NCI-H524 (cell line): ENCODE results near the gene ARID3A.

ENCODE experiments used
- DNase-seq, 2 experiments: peaks; one replicate each; lab custom pipeline; 2025; lab: John Stamatoyannopoulos, UW

ARID3A gene

DNA sequence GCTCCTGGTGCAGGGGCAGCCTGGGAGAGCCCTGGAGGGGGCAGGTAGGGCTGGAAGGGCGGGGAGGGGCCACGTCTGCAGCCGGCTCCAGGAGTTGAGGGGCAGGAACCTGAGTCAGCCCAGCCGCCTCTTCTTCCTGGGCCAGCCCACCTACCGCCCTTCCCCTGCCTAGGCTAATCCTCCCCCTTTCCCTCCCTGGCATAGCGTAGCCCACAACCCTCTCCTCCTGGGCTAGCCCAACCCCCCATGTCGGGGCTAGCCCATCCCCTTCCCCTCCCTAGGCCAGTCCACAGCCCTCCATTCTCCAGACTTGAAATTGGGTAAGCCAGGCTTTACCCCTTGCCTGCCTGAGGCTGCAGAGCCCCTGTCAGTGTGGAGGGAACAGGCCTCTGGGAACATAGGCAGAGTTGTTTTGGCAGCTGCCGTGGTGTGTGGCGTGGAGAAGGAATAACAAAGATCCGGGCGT lies 37.7 kb downstream of the ARID3A start:
- no peak for DNase-seq

DNA sequence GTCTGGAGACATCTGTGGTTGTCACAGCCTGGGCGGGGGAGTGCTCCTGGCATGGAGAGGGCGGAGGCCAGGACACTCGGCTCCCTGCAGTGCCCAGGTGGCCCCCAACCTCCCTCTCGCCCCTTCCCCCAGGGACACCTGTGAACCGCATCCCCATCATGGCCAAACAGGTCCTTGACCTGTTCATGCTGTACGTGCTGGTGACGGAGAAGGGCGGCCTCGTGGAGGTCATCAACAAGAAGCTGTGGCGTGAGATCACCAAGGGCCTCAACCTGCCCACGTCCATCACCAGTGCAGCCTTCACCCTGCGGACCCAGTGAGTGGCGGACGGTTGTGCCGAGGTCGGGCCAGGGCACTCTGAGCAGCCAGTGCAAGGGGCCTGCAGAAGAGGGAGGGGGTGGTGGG lies 38.3 kb downstream of the ARID3A start:
- no peak for DNase-seq

DNA sequence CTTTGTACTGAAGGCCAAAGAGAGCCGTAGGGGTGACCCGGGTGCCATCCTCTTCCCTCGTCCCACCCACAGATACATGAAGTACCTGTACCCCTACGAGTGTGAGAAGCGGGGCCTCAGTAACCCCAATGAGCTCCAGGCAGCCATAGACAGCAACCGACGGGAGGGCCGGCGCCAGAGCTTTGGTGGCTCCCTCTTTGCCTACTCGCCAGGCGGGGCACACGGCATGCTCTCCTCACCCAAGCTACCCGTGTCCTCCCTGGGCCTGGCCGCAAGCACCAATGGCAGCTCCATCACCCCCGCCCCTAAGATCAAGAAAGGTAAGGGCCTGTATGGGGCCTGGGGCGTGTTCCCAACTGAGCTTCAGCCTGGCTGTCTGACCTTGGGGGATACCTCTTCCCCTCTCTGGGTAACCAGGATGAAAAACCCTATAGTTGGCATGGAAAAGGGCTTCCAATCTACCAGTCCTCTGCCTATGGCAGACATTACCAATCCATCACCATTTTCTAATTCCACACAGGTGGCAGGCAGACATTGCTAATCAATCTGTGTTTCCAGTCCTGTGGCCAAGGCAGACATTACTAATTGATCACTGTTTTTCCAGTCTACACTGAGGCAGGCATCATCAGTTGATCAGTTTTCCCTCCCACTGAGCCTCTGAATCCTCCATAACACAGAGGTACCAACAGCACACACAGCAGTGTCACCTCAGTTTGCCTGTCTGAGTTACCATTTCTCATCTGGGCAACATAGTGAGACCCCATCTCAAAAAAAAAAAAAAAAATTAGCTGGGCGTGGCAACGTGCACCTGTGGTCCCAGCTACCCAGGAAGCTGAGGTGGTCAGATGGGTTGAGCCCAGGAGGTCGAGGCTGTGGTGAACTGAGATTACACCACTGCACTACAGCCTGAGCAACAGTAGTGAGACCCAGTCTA lies 39.2 kb downstream of the ARID3A start:
- DNase-seq = no peak

DNA sequence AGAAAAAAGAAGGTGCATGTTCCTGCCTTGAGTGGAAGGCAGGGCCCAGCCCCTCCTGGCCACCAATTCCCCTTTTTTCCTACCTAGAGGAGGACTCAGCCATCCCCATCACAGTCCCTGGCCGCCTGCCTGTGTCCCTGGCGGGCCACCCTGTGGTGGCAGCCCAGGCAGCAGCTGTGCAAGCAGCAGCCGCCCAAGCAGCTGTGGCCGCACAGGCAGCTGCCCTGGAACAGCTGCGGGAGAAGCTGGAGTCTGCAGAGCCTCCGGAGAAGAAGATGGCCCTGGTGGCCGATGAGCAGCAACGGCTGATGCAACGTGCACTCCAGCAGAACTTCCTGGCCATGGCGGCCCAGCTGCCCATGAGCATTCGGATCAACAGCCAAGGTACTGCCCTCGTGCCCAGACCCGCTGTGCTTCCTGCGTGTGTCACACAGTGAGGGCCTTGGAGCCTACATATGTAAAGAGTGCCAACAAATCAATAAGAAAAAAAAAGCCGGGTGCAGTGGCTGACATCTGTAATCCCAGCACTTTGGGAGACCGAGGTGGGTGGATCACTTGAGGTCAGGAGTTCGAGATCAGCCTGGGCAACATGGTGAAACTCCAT lies 40.8 kb downstream of the ARID3A start:
- no peak for DNase-seq

DNA sequence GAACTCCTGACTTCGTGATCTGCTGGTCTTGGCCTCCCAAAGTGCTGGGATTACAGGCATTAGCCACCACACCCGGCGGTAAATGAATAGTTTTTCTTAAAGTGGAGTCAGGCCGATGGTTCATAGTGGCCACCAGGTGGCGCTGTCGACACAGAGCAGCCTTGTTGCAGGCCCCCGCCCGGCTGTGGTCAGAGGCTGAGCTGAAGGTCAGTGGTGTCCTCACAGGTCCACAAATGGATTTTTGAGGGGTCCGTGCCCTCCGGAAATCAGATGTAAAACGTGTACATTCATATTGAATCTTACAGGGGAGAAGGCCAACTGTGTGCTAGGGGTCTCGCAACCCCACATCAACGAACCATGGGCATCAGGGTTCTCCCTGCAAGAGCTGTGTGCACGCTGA lies 44.9 kb downstream of the ARID3A start:
- DNase-seq = no peak

DNA sequence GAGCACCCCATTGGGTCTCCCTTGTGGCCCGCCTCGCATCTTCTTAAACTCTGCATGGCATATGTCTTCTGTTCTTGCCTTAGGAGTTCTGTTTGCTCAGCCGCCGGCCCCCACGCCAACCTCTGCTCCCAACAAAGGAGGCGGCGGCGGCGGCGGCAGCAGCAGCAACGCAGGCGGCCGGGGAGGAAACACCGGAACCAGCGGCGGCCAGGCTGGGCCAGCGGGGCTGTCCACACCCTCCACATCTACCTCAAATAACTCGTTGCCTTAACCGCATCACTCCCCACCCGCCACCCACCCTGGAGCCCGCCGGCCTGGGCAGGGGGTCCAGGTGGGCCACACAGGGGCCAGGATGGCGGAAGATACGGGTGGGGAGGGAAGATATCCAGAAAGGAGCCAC lies 46.0 kb downstream of the ARID3A start:
- DNase-seq = no peak

DNA sequence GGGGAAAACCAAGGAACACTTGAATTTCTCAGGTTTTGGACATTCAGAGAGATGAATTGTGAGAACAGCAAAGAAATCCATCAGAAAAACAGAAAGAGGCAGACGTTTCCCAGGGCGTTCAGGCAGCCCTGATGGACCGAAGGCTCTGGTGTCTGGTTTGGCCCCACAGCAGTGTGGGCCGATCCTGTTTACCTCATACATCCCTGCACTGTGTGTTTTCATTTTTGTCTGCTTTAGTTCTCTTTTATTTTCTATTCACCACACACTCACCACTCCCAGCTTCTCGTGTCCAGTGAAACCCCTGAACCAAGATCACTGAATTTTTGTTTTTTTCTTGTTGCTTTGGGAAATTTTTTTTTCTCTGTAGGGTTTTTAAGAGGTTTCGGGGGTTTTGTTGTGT lies 46.4 kb downstream of the ARID3A start:
- DNase-seq = no peak

DNA sequence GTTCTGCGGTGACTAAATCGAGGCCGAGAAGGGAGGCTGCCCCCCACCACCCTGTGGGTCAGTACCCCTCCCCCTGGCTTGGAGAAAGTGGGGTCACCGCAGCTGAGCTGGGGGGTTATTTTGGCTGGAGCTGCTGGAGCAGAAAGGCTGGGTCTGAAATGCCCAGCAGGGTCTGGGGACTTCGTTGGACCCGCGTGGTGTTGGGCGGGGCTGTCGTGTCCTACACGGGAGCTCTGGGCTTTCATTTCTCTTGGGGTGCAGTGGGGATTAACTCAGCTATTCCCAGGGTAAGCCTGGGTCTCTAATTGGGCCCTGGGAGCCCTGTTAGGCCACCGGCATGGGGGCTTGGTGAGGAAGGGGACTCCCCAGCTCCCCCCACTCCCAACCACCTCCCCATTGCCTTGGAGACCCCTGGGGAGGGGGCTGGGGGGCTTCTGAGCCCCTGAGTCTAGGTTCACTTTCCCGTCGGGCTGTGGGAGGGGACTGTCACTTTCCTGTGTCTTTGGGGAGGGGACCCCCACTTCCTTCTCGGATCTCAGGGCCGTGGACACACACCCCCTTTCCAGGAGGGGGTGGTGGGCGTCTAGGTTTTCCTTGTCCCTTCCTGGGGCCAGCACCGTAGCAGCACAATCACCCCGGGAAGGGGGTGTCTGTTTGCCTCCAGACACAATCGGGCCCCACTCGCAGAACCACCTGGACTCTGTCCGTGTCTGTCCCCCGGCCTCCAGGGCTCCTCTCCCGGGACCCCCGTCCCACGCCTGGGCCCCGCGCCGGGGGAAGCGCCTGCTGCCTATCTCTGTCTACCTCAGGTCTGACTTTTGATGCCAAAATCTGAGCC lies 48.1 kb downstream of the ARID3A start:
- DNase-seq = no peak

DNA sequence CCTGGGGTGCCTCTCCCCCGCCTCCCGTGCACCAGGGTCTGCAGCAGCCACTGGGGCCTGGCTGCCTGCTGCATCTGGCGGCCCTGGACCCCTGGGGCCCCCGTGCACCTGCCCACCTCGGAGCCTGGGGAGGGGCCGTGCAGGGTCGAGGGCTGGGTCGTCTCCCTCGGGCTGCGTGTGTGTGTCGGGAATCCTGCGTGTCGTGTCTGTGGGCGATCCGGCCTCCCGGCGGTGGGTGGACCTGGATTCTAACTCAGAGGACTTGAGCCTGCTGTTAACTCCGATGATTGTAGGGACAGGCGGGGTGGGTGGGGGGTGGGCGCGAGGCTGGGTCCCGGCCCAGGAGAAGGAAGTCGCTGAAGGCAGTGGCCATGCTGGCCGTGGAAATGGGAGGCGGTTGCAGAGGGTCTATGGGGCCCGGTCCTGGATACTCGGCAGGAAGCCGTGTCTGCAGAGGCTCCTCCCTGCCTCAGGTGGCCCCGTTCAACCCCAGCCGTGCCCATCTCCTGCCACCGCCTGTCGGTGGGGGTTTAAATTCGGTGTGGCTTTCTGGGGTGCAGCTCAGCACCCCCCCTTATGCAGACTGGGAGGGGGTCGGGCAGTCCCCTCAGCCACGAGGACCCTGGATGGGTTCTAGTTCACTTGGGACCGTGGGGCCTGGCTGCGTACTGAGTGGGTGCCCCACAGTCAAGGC lies 48.9 kb downstream of the ARID3A start:
- no peak for DNase-seq

DNA sequence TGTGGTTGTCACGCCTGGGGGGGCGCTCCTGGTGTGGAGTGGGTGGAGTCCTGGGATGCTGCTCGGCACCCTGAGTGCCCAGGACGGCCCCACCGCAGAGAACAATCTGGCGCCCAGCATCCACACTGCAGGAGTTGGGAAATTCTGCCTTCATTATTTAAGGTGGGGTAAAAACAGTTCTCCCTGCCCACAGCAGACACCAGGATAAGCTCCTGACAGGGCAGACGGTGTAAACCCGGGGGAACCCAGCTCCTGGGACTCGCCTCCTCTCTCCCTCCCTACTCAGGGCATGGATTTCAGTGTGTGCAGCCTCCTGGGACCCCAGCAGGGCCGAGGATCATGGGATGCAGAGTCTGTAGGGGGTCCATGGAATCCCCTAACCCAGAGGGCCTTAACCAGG lies 50.6 kb downstream of the ARID3A start:
- DNase-seq = no peak

DNA sequence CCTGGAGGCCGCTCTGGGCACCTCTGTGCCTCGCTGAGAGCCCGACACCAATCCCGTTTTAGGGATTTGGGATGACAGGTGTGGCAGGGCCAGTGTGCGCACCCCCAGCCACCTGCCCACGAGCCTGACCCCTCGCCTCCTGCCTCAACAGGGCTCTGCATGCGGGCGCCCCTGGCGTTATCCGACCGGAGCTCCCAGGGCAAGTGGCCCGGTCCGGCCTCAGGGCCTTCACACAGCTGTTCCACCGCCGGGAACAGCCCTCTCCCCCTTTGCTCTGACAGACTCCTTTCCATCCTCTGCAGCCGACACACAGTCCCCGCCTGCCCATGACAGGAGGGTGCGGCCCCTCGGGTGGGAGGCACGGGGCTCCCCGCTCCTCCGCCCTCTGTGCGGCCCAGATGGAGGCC lies 51.2 kb downstream of the ARID3A start:
- DNase-seq = no peak

DNA sequence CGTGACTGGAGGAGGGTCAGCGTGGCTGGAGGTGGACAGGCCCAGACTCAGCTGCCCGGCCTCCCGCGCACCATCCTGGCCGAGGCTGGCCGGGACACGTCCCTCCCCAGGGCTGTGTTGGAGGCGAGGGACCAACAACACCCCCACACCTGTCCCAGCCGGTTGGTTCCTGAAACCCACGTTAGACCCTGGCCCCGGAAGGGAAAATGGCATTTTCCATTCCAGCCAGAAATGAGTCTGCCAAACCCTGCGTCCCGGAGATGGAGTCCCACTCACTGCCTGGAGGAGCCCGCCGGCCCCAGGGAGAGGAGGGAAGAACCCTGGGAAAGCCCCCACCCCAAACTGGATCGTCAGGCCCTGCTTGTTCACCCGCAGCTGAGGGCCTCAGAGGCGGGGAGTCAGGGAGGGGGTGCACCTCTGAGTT lies 53.5 kb downstream of the ARID3A start:
- DNase-seq = no peak

DNA sequence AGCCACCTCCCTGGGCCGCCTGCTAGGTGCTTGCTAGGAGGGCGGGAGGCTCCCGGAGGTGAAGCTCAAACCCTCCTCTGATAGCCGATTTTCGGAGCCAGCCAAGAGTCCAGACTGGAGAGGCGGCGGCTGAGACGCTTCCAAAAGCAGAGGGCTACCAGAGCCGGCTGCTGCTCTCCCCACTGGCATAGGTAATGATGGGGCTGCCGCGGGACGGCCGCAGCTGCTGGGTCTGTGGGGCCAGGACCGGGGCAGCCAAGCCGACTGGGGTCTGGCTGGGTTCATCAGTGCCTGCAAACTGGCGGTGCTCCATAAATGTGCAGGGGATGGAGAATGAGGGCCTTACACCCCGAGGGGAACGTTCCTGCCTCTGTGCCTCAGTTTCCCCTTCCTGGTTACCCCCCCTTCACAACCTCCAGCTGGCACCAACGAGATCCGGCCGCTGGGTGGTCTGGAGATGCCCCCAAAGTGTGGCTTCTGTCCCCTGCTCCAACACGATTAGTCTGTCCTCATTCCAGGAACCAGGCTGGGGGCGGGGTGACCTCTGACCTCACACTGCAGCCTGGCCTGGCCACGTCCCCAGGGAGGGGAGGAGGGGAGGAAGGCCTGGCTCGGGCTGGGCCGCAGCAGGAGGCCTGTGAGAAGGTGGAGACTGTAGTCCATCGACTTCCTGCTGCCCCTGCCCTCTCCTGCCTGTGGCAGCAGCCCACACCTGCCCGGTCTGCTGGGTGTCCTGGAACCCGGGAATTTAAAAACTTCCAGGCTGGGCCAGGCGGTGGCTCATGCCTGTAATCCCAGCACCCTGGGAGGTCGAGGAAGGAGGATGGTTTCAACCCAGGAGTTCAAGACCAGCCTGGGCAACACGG lies 54.5 kb downstream of the ARID3A start:
- no peak for DNase-seq

DNA sequence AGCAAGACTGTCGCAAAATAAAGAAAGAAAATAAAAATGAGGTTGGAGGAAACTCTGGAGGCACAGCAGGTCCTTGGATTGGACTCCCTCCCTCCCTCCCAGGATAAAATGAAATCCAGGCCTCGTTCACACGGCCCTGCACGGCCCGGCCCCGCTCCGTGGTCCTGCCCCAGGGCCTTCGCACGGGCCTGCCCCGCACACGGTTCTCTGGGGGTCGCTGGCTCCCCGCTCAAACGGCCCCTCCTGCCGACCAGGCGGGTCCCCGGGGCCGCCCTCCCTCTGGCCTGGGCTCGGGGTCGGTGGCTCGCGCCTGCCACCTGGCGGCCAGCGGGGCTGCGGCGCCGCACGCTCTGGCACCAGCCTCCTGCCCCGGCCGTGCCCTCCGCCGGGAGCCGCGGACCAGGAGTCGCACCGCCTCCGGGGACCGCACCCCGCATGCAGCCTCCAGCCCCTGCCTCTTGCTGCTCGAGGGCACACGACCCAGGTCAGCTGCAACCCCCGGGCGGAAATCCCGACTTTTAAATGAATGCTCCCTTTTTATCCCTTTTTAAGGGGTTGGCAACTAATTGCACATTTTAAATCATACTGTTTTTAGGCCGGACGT lies 56.8 kb downstream of the ARID3A start:
- DNase-seq = peak; percentile 31 to 64

DNA sequence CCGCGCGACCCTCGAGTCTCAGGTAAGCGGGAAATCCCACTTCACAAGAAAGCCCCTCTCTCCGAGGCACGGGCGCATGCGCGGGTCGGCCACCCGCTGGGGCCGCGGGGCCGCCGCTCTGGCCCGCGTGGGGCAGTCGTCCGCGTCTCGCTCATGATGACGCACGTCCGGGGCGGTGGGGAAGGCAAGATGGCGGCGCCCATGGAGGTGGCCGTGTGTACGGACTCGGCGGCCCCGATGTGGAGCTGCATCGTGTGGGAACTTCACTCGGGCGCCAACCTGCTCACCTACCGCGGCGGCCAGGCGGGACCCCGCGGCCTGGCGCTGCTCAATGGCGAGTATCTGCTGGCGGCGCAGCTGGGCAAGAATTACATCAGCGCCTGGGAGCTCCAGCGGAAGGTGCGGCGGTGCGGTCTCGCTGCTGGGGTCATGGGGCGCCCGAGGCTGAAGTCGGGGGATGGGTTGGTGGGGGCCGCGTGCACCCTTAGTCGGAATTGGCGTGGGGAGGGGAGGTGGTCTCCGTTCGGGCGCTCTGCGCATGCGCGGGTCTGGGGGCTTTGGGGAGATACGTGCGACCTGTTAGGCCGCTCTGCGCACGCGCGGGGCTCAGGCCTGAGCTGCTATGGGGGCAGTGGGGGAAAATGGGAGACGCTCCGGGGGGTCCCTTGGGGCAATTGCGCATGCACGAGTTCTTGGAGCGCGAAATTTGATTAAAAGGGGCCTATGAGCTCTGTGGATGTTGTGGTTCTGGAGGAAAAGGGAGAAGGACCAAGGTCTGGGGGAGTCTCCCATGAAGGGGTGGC lies 58.5 kb downstream of the ARID3A start, which contains the start of gene WDR18:
Gene WDR18, plus strand, starts transcription at position 181 of the 803 bp plus-strand sequence. Its CDS starts 9 bp downstream, at position 190.
- DNase-seq = peak; percentile 88 to 93

DNA sequence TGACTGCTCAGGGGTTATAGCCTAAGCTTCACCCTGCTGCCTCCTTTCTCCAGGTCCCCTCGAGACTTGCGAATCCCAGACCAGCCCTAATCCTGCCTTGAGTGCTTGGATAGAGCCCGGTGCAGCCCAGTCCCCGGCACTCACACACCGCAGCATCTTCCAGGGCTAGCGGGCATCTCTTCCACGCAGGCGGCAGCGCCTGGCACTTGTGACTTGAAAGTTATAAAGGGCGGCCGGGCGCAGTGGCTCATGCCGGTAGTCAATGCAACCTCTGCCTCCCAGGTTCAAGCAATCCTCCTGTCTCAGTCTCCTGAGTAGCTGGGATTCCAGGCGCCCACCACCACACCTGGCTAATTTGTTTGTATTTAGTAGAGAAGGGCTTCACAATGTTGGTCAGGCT lies 60.2 kb downstream of the ARID3A start:
- no peak for DNase-seq

DNA sequence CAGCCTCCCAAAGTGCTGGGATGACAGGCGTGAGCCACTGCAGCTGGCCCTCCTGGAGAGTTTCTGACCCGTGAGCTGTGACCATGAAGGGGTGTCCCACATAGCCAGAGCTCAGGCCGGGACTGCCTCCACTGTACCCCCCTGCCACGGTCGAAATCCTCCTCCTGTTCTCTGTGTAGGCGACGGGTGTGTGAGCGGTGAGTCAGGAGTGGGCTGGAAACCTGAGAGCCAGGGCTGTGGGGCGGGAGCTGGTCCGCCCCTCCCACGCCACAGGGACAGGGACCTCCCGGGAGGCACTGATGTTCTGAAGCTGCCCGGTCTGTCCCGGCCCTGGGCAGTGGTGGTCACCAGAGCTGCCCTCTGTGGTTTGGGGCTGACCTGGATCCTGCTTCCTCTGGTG lies 62.2 kb downstream of the ARID3A start:
- DNase-seq = no peak

DNA sequence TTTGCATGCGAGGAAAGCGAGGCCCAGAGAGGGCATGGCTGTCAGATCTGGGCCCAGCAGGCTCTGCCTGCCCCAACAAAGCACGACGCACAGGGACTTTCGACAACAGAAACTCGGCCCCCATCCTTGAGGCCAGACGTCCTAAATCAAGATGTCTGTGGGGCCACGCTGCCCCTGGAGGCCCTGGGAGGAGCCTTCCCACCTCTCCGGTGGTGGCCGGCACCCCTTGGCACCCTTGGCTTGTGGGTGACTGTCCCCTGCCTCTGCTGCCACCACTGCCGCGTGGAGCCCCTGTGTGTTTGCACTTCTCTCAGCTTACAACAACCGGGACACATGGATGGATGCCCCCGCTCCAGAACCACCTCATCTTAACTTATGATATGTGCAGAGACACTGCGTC lies 62.7 kb downstream of the ARID3A start:
- DNase-seq = no peak

DNA sequence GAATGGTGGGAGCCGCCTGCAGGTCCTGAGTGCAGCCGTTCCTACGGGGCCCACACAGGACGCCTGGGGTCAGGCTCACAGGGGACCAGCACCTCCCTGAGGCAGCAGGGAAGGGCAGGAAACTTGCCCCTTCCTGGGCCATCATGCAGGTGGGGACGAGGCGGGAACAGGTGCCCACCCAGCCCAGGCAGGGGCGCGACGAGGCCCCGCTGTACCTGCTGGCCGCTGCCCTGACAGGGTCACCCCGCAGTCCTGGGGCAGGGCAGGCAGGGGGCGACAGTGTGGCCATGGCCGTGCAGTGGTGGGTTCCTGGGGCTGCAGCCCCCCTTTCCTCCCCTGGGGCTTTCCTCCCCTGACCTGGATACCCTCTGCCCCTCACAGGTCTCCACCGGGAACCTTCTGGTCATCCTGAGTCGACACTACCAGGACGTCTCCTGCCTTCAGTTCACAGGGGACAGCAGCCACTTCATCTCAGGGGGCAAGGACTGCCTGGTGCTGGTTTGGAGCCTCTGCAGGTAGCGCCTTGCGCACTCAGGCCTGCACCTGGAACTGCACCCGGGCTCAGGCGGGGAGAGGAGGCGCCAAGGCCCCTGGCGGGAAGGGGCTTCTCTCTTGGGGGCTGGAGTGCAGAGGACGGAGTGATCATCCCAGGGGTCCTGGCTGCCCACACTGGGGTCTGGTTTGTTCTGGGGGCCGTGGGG lies 63.7 kb downstream of the ARID3A start:
- DNase-seq = no peak
